Stimulated activated CD8-positive, alpha-beta memory T cell treated with anti-CD3 and anti-CD28 coated beads, Interleukin-4, amount 100 ng/mL, for 48 hours (primary cell): Measurements from ENCODE around the gene GPR84.
A peak's percentile ranks its signal among the peaks of the same experiment; 100 is the strongest.

Experiments used
- DNase-seq: peaks from one replicate; pipeline ENCODE4 v3.0.0-alpha.2; 2020

Gene GPR84

GRCh38 chr12:54364413-54364812 lies at the start of gene GPR84:
TSS of gene GPR84 (minus strand) at chr12:54364486. CDS start at chr12:54363851, 635 bp downstream.
- DNase-seq: no peak

DNA sequence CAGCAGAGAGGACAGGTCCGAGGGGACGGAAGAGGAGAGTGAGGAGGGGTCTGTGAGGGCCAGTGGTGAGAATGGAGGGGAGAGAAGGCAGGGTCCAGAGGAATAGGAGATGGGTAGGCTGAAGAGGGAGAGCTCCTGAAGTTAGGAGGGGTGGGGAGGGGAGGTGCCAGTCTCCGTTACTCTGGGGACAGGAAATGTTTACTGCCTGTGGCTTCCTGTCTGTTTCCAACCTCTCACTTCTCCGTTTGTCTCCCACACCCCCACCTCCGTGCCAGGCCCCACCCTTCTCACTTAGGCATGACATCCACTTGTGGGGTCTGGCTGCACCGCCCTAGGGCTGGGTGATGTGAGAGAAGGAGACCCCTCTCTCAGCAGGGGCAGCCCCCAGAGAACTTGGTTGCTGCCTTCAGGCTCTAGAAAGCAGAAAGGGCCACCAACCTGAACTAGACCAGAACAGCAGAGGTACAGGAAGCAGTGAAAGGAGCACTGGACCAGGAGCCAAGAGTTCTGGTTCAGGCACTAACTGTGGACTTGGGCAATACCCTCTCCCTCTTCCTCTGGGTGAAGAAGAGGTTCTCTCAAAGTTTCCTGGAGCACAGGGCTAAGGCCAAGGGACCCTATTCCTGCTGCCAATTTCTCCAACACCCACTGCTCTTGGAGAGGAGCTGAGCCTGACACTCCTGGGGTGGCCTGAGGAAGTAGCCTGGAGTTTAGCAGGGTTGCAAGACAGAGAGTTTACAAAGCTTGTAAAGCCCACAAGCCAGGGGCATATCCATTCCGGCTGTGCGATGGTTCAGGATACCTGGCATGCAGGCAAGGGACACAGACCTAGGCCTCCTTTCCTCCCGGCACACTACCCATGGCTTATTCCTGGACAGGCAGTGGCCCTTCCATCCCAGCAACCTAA lies 49.3 kb upstream of the GPR84 start:
- DNase-seq: peak; percentile 79

- DNase-seq: no peak
Observed at GRCh38 chr12:54412786-54413185, 48.5 kb upstream of the GPR84 start.

GRCh38 chr12:54412348-54412747 lies 48.1 kb upstream of the GPR84 start:
- no peak for DNase-seq

GRCh38 chr12:54411391-54412241 lies 47.3 kb upstream of the GPR84 start:
- DNase-seq: peak; percentile 76

GRCh38 chr12:54409267-54409666 lies 45.0 kb upstream of the GPR84 start:
- no peak for DNase-seq

- DNase-seq: no peak
Observed at GRCh38 chr12:54407183-54407905, 43.1 kb upstream of the GPR84 start.

DNA sequence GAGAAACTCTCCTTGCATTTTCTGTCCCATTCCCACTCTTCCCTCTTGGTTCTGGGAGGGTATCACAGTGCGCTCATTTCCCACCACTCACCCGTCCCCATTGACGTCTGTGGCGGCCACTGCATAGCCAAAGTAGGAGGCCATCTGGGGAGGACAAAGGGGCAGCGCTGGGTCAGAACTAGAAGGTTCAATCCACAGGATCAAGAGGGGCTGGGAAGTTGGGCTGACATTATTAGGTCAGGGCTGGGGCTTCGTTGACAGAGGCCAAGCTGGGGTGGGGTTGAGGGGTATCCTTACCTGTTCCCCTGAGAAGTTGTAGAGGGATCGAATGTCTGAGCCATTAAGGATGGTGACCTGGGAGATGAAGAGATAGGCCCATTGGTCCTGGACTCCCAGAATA lies 41.3 kb upstream of the GPR84 start:
- no peak for DNase-seq

GRCh38 chr12:54405106-54405505 lies 40.8 kb upstream of the GPR84 start:
- DNase-seq: no peak

DNA sequence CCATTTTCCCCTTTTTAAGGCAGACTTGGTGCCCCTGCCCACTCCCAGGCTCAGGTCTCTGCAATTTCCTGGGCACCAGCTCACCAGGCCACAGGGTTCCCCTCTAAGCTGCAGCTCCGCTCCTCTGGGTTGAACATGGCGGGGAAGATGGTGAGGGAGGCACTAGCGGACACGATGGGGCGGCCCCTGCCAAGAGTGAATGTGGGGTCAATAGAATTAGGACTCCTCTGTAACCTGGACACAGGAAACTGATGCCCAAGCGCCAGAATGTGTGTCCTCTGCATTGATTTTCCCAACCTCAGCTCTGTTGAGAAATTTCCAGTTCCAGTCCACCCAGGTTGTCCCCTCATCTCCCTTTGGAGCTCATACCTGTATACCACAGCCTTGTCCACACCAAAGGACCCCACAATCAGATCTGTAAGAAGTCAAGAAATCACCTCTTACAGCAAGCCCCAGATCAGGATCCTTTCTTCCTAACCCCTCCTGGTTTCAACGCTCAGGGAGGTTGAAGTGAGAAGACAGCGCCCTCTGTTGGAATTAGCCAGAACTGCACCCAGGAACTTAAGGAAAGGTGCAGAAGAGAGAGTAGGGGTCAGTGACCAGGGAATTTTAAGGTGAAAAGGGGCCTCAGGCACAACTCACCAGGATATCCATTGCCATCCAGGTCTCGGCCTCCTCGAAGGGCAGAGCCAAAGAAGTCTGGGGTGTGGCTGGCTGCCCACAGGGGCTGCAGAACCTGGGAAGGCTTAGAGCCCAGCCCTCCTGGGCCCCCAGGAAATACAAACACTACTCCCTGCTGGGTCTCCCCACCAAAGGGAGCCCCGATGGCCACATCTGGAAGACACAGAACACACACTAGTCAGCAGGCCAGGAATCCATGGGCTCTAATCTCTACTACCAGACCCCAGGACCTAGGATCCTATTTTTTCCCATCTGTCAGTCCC lies 40.0 kb upstream of the GPR84 start:
- peak; percentile 86 for DNase-seq

DNA sequence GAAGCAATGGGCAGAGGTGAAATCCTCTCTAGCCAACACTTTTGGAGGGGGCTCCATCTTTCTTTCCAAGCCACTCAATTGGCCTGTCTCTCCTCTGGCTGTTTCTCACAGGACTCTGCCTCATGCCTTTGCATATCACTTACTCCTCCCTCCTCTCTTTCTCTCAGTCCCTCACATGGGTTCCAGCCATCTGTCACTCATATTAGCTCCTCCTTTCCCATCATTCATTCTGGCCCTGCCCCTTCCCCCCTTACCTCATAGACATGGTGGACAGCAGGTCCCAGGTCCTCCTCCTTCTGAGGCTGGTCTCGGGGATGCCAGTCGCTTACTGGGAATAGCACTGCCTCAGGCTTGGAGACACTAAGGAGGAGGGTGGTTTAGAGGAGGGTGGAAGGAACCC lies 36.8 kb upstream of the GPR84 start:
- no peak for DNase-seq

DNA sequence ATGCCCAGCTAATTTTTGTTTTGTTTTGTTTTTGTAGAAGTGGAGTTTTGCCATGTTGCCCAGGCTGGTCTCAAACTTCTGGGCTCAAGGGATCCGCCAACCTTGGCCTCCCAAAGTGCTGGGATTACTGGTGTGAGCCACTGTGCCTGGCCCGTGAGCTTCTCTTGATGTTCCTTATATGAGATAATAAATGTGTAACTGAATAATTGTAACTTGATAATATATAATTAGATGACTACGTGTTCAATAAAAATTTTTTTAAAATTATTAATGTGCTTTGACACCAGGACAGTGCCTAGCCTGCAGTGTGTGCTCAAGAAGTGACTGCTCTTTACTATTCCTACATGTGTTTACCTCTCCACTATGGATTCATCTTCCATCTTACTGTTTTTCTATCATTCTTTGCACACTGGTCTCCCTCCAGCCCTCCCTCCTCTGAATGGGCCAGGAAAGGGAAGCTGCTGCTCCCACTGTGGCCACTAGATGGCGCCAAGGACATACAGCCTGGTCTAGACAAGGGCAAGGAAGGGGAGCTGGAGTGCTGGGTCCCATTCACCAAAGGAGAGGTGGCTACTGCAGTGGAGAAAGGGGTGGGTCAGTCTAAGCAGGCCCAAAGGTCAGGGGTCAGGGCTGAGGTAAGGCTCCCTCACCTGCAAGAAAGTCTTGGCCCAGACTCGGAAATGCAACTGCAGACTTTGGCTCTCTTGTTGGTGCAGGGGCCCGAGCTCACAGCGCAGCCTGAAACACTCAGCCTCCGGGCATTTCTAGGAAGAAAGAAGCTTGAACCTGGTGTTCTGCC lies 34.9 kb upstream of the GPR84 start:
- peak; percentile 94 for DNase-seq

GRCh38 chr12:54398218-54398617 lies 33.9 kb upstream of the GPR84 start:
- no peak for DNase-seq

- no peak for DNase-seq
Observed at GRCh38 chr12:54397157-54397556, 32.9 kb upstream of the GPR84 start.

GRCh38 chr12:54395545-54395944 lies 31.3 kb upstream of the GPR84 start:
- no peak for DNase-seq

DNA sequence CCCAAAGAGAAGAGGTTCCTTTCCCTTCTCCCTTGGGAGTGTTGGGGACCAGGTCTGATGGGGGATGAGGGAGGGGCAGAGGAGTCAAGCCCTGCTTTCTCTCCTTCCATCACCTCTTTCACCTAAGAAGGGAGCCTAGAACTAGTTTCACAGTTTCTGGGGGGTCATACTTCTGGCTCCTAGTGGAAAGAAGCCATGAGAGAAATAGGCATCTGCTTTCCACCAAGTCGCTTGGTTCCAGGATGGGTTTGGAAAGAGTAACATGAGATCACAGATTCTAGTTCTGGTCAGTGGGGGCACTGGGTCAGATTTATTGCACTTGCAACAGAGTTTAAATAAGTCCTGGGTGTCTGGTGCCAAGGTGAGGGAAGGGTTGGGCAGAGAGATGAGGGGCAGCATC lies 30.7 kb upstream of the GPR84 start:
- DNase-seq: no peak

GRCh38 chr12:54394281-54394719 lies 30.0 kb upstream of the GPR84 start:
- DNase-seq: peak; percentile 77

GRCh38 chr12:54393743-54394142 lies 29.5 kb upstream of the GPR84 start:
- DNase-seq: no peak

DNA sequence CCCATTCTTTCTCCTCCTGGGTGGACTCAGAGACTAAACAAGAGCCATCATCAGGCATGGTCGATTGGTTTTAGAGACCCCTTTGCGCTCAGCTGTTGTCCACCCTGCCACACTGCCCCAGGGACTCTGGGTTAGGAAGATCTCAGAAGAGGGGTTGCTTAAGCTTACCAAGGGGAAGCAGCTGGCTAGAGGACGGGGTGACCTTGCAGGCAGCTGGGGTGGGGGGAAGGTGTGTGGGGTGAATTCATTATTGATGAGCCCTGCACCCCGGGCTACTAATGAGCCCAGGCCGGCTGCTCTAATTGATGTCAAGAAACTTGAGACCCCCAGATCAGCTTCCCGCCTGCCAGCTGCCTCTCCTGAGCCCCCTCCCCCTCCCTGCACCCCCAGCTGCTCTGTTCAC lies 28.9 kb upstream of the GPR84 start:
- DNase-seq: no peak

- DNase-seq: no peak
Observed at GRCh38 chr12:54392485-54393206, 28.4 kb upstream of the GPR84 start.
